Muscle of leg (tissue), 11 donors: Measurements from ENCODE around the gene EEA1. TPM values are rescaled to one million over a fixed set of nuclear protein-coding genes. Genes with fewer than 3 reads are reported as not detected.

Experiments
- DNase-seq: peaks from one replicate; pipeline ENCODE4 v3.0.0; 2013
- H3K27ac ChIP-seq: one replicate; pipeline ENCODE4 v1.5.1; 2013; ENCODE audit warnings: mild to moderate bottlenecking, low read length, control low read depth
- H3K27me3 ChIP-seq: one replicate; pipeline ENCODE4 v1.6.1; 2013; ENCODE audit warnings: low read length; ENCODE audit not compliant: control insufficient read depth, insufficient read depth
- H3K36me3 ChIP-seq: one replicate; pipeline ENCODE4 v1.6.1; 2013; ENCODE audit warnings: low read length; ENCODE audit not compliant: control insufficient read depth, insufficient read depth
- H3K4me1 ChIP-seq: one replicate; pipeline ENCODE4 v1.6.1; 2013; ENCODE audit warnings: low read length; ENCODE audit not compliant: control insufficient read depth, insufficient read depth
- H3K4me3 ChIP-seq: one replicate; pipeline ENCODE4 v1.5.1; 2013; ENCODE audit warnings: low read length, control low read depth
- H3K9me3 ChIP-seq: replicated peaks from 2 replicates; pipeline ENCODE4 v1.6.1; 2013; ENCODE audit warnings: low read depth, low read length; ENCODE audit not compliant: control insufficient read depth
- WGBS: methylation state at CpG from one replicate; pipeline ENCODE4 v1.1.5; 2013; ENCODE audit warnings: missing lambda C conversion rate; ENCODE audit not compliant: insufficient coverage; 5-methylcytosine and 5-hydroxymethylcytosine counted together
- polyA plus RNA-seq, 8 donors: library from polyadenylated mRNA; unstranded; fragments of 120-200 nt; gene quantifications; one replicate each; pipeline versions ENCODE4 v1.2.1 to v1.2.3, GENCODE V29; 2013; ENCODE audit warnings: inconsistent platforms in 1 of 8, low replicate concordance in 1 of 8; ENCODE audit not compliant: insufficient read length in 8 of 8, insufficient read depth in 1 of 8
- total RNA-seq: library from RNA; stranded (reverse); fragments of 120-200 nt; gene quantifications from one replicate; pipeline ENCODE4 v1.2.4, GENCODE V29; 2013

EEA1 gene
- total and polyA plus RNA-seq, 9 donors, result 11.6 to 24.7 (median 20.7) TPM

GRCh38 chr12:92730758-92731157, 198.3 kb downstream of the EEA1 start:
- H3K4me3 ChIP-seq, result no peak overlapping the region
- H3K9me3 ChIP-seq, result no peaks in the 10 kb centered on the region
- H3K4me1 ChIP-seq, result peaks cover 27% of the 10 kb centered on the region
- H3K27ac ChIP-seq, result no peak overlapping the region
- no peaks in the 10 kb centered on the region for H3K27me3 ChIP-seq
- H3K36me3 ChIP-seq, result no peaks in the 10 kb centered on the region
- no CpG with 5 or more reads among the region's 5 CpGs for WGBS
- no peak for DNase-seq

DNA sequence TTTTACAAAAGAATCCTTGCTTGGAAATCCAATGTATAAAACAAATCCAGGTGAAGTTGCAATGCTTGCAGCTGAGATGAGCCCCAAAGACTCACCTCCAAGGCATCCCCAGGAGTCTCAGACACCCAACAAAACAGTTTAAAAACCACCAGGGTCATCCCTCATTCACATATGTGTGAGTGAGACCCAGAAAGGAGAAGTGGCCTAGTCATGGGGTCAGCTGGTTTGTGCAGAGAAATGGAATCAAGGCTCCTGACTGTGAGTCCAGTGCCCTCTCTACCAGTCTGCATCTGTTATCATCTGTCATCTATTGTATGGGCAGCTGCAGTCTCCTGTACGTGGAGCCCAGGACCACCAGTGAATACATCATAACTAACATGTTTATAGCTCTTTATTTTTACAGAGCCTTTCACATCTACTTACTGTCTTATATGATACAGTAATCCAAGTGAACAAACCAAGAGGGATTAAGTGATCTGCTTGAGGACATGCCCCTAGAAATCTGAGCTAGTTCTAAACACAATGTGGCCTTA, 199.3 kb downstream of the EEA1 start:
- no CpG with 5 or more reads among the region's 1 CpG for WGBS
- Histone ChIP-seq H3K9me3 (no peaks in the 10 kb centered on the region), H3K36me3 (no peaks in the 10 kb centered on the region), H3K4me1 (peaks cover 22% of the 10 kb centered on the region), H3K27me3 (no peaks in the 10 kb centered on the region), H3K27ac (no peak overlapping the region), H3K4me3 (no peak overlapping the region)
- DNase-seq, result peak; percentile 38

GRCh38 chr12:92726850-92727249, 202.2 kb downstream of the EEA1 start:
- Histone ChIP-seq H3K27me3 (no peaks in the 10 kb centered on the region), H3K4me3 (no peak overlapping the region), H3K9me3 (peaks cover 2% of the 10 kb centered on the region), H3K4me1 (peaks cover 8% of the 10 kb centered on the region), H3K27ac (no peak overlapping the region), H3K36me3 (no peaks in the 10 kb centered on the region)
- WGBS, result 71% methylated on average over 1 of the region's 4 CpGs
- no peak for DNase-seq

- Histone ChIP-seq H3K36me3 (no peaks in the 10 kb centered on the region), H3K4me3 (no peak overlapping the region), H3K27me3 (no peaks in the 10 kb centered on the region), H3K9me3 (peaks cover 2% of the 10 kb centered on the region), H3K4me1 (no peaks in the 10 kb centered on the region), H3K27ac (no peak overlapping the region)
- DNase-seq, result no peak
- 71% methylated on average over 3 of the region's 3 CpGs for WGBS
Measured at GRCh38 chr12:92722897-92723296, 206.2 kb downstream of the EEA1 start.

DNA sequence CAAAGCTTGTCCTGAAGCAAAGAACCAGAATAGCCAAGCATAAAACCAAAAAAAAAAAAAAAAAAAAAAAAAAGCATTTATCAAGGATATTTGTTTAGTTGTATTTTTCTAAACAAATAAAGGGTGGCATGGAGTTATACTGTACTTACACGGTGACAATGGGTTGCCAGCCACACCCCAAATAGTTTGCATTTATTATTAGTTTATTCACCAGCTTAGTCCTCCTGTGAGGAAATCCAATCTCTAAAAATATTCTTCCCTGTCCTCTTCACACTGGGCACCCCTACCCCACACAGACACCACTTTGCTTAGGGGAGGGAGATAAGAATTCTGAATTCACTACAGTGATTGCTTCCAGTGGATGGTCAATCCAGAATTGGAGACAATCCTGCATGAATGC, 207.4 kb downstream of the EEA1 start:
- H3K36me3 ChIP-seq, result no peaks in the 10 kb centered on the region
- no CpG with 5 or more reads among the region's 1 CpG for WGBS
- peaks cover 2% of the 10 kb centered on the region for H3K9me3 ChIP-seq
- no peak for DNase-seq
- no peak overlapping the region for H3K4me3 ChIP-seq
- no peaks in the 10 kb centered on the region for H3K27me3 ChIP-seq
- no peaks in the 10 kb centered on the region for H3K4me1 ChIP-seq
- H3K27ac ChIP-seq, result no peak overlapping the region

GRCh38 chr12:92721130-92721529, 208.0 kb downstream of the EEA1 start:
- Histone ChIP-seq H3K27ac (no peak overlapping the region), H3K27me3 (no peaks in the 10 kb centered on the region), H3K36me3 (no peaks in the 10 kb centered on the region), H3K9me3 (peaks cover 2% of the 10 kb centered on the region), H3K4me1 (no peaks in the 10 kb centered on the region), H3K4me3 (no peak overlapping the region)
- no peak for DNase-seq
- WGBS, result 85% methylated on average over 7 of the region's 8 CpGs

Other genes with a start within 250 kb of the EEA1 start
- gene PLEKHG7, start 226.3 kb downstream of the EEA1 start, total RNA-seq, result 0.18 TPM
- gene PLEKHG7, start 226.3 kb downstream of the EEA1 start, polyA plus RNA-seq, result 1 to 10 TPM in 1 of 8 donors, under 1 TPM in 7; 0.11 to 3.2 (median 0.53) TPM